HG03095 (cell line): ENCODE results near the gene RAD51D.
A peak's percentile ranks its signal among the peaks of the same experiment; 100 is the strongest.
"Not testable (repeated sequence)": the region's sequence is repeated elsewhere in the genome, so short reads cannot be mapped to it uniquely, and the experiment has no call there.

Source experiments
- ATAC-seq: cut with Tn5 transposase; IDR thresholded peaks from one replicate; pipeline ENCODE4 v1.9.1; 2021; ENCODE audit warnings: moderate library complexity; ENCODE audit not compliant: unreplicated experiment

RAD51D gene

DNA sequence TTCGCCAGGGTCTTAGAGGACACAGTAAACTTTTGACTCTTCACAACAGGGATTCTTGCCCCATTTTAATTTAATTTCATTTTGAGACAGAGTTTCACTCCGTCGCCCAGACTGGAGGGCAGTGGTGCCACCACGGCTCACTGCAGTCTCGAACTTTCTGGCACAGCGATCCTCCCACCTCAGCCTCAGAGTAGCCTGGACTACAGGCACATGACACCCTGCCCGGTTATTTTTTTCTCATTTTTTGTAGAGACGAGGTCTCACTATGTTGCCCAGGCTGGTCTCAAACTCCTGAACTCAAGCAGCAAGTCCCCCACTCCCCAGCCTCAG is 22.8 kb upstream of the RAD51D start:
- no peak for ATAC-seq

DNA sequence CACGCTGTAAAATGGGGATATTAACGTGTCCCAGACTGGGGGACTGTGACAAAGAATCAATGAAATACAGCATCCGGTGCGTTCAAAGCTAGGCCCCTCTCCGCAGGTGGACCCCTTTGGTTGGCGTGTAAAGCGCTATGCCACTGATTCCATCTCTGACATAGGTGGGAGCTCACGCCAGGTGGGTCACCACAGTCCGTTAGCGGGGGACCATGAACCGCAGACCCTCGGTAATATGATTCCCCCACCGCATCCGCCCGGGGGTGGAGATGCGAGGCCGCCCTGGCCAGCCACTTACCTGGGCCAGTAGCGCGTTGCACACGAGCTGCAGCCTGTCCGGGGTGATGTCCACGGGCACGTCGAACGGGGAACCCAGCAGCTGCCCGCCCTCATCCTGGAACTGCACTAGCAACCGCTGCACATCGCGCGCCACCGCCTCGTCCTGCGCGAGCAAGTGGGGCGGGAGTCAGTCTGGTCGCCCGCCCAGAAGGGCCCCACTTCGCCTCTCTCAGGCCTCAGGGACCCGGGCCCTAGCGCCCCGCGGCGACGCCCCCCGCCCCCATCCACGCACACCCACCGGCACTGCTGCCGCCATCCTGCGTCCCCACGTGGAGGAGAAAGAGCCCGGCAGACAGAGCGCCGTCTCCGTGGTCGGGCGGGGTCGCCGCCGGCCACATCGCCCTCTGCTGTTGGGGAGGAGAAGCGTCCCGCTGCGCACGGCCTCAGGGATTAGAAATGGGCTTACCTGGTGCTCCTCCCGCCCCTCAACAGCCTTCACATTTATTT is 22.2 kb upstream of the RAD51D start, which contains the start of gene NLE1:
NLE1 (minus strand) TSS at position 623 of the 786 bp plus-strand sequence; CDS start at position 595, 28 bp downstream.
- peak; percentile 86 for ATAC-seq

DNA sequence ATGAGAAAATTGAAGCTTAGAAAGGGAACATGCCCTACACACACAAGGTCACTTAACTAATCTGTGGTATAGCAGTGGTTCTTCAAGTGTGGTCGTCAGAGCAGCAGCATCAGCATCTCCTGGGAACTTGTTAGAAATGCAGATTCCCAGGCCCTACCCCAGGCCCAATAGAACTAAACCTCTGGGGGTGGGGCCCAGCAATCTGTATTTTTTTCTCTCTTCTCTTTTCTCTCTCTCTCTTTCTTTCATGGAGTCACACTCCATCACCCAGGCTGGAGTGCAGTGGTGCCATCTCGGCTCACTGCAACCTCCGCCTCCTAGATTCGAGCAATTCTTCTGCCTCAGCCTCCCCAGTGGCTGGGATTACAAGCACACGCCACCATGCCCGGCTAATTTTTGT is 18.6 kb upstream of the RAD51D start:
- ATAC-seq = no peak

DNA sequence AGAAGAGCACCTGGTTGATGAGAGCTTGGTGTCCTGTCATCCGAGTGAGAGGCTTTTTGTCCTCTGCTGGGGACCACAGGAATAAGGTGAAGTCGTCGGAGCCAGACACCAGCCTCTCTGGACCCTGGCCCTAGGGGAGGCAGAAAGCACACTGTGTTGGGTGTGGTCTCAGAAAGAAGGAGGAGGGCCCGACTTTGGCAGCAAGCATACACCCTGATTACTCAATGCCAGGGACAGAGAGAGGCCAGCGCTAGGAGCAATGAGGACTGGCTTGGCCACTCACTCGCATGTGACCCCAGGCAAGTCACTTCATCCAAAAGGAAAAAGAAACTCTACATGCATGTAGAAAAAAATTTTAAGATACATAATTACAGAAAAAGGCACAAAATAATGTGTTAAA is 15.7 kb upstream of the RAD51D start:
- no peak for ATAC-seq

DNA sequence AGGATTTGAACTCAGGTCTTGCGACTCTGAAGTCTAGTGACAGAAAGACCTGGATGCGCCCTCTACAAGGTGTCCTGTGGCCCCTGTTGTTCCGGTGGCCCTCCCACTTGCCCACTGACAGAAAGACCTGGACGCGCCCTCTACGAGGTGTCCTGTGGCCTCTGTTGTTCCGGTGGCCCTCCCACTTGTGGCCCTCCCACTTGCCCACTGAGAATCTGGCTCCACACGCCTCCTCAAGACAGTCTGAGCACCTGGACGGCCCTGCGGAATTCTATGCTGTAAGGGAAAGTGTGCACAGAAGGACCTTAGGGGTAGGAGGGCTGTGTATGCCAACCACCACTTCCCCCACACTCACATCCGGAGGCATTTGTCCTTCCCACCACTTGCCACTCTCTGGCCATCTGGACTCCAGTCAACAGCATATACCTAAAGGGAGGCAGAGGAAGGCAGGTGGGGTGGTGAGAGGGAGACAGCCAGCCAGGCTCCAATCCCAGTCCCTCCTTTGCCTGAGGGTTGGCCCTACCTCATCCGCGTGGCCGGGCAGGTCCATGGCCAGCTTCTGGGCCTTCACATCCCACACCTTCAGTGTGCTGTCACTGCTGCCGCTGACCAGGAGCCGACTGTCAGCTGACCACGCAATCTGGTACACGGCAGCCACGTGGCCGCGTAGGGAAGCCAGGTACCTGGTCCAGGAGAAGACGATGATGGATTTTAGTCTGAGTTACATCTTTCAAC is 13.3 kb upstream of the RAD51D start:
- ATAC-seq = no peak

DNA sequence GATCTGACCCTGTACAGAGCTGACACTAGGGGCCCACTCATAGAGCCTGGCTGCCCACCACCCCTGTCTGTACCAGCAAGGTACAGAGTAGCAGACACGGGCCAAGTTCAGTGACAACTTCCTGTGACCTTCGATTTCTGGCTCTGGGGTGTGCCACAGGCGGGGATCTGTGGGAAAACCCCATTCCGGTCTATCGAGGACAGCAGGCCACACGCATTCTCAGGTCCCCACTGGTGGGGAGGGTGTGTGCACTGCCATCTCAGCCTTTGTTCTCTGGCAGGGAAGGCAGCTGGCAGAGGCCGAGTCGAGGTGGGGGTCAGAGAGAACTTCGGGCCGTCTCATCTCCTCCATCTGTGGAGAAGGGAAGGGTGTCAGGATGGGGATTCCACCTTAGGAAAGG is 12.4 kb upstream of the RAD51D start:
- ATAC-seq = no peak

DNA sequence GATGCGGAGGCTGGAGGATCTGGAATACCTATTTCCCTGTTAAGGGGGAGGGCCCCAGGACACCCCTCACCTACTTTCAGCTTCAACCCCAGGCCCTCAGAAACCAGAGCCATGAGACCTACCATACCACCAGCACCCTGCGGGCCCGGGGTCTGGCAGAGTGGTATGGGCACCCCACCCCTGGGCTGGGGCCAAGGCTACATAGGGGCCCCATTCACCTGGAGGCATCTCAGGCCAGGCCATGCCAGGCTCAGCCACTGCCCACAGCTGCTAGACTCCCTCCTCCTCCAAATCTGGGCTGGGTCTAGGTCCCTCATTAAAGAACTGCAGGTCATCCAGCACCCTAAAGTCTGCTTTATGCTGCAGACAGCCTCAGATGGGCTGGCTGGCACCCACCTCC is 10.7 kb upstream of the RAD51D start:
- ATAC-seq = no peak

DNA sequence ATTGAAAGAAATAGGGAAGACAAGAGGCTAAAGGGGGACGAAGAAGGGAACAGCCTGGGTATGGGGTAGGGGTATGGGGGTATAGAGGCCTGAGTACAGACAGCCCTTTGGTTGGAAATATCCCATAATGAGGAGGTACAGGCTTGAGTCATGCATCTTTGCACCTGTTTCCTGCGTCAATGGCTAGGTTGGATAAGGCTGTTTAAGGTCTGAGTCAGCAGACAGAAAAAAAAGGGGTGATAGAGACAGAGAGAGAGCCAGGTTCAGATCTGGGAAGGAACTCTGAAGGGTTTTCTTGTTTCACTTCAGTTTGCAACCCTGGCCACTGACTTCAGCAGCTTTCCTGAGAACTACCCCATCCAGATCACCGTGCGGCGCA is 10.3 kb upstream of the RAD51D start:
- ATAC-seq = no peak

DNA sequence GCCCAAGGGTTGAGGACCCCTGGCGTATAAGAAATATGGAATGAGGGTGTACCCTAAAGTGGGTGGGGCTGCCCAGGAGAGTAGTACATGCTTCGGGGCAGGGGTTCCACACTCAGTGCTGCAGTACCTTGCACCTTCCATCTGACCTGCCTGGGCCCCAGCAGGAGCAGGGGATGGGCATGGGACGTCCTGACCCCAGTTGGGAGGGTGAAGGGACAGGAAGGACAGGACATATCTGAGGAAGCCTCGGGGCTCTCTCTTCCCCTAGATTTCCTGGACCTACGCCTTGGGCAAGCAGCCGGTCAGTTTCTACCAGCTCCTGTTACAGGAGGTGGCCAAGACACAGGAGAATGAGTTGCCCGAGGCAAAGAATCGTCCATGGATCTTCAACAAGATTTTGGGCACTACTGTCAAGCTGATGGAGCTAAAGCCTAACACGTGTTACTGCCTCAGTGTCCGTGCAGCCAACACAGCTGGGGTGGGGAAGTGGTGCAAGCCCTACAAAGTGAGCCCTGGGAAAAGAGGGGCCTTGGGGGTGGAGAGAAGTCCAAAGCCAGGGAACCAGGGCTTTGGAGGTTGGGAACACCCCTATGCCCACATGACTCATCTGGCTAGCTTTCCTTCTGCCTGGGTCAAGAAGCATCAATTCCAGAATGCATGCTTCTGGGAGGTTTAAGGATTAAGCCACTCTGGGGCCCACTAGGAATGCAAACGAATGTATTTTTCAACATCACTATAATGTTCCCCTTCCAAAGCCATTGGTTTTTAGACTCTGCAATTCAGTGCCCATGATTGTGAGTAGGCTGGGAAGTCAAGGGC is 9.7 kb upstream of the RAD51D start:
- no peak for ATAC-seq

DNA sequence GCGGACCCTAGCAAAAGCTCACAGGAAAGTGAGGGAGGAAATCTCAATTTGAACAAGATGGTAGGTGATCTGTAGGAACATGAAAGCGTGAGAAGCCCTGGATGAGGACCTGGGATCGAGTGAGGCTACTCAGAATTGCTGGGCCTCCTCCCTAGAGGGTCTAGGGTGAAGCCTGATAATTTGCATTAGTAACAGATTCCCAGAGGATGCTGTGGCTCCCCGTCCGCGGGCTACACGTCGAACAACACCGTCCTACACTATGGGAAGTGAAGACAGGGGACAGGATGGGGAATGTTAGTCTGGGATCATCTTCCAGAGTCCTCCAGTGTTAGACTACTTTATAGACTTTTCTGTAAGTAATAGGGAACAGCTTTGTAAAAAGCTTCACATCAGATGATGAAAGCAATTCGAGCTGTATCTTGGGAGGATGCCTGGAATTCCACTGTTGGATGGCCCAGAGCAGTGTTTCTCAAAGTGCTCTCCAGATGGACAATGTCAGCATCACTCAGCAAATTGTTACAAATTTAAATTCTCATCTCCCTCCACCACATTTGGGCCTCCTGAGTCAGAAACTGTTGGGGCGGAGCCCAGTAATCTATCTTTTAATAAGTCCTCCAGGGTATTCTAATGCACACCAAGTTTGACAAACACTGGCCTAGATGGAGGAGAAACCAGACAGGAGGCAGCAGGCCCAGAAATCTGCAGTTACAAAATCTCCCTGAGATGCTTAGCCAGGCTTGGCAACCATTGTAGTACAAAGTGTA is 8.3 kb upstream of the RAD51D start:
- ATAC-seq = no peak

DNA sequence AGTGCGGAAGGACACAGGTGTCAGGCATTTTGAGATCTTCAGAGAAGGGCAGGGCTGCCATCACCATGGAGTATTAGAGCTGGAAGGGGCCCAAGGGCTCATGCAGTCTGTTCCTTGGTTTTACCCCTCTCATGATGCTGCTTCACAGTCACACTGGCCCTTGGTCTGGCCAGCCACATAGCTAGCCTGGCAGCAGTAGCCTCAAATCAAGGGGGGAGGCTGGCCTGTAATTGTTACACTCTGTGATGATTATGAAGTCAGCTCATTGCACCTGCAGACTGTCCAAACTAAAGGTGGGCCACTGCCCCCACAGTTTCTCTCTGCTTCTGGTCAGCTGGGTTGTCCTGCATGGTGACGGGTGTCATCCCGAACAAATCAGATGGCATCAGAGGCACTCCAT is 1.7 kb upstream of the RAD51D start, which contains the start of gene FNDC8:
FNDC8 (plus strand) TSS at position 301 of the 400 bp plus-strand sequence; CDS start at position 380, 79 bp downstream.
- ATAC-seq = no peak

DNA sequence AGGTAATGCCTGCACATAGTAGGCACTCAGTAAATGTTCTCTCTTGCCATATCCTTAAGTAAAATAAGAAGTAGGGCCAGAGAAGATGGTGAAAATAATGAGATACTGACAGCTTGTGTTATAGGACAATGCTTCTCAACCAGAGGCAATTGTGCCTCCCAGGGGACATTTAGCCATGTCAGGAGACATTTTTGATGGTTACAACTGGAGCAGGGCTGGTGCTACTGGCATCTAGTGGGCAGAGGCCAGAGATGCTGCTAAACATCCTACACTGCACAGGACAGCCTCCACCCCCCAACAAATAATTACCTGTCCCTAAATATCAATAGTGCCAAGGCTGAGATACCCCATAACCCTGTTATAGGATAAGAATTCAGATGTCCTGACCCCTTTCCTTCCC is 1.7 kb downstream of the RAD51D start:
- ATAC-seq = no peak

DNA sequence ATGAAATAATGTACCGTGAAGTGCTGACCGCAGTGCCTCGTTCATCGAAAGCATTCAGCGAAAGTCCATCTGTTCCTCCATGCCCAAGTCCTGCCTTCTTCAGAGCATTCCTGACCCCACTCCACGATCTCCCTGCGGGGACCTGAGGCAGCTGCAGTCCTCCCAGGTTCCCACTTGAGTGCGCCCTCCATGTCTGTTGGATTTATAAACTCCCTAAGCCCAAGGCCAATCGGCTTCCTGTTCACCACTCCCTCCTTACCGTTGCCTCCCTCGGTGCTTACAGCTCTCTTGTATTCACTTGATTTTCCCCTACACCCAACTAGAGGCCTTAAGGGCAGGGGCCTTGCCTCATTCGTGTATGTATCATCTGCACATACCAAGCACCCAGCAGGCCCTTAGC is 2.8 kb downstream of the RAD51D start:
- no peak for ATAC-seq

DNA sequence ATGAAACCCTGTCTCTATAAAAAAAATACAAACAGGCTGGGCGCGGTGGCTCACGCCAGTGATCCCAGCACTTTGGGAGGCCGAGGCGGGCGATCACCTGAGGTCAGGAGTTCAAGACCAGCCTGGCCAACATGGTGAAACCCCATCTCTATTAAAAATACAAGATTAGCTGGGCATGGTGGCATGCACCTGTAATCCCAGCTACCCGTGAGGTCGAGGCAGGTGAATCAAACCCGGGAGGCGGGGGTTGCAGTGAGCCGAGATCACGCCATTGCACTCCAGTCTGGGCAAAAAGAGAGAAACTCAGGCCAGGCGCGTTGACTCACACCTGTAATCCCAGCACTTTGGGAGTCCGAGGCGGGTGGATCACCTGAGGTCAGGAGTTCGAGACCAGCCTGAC is 8.9 kb downstream of the RAD51D start:
- not testable (repeated sequence) for ATAC-seq

DNA sequence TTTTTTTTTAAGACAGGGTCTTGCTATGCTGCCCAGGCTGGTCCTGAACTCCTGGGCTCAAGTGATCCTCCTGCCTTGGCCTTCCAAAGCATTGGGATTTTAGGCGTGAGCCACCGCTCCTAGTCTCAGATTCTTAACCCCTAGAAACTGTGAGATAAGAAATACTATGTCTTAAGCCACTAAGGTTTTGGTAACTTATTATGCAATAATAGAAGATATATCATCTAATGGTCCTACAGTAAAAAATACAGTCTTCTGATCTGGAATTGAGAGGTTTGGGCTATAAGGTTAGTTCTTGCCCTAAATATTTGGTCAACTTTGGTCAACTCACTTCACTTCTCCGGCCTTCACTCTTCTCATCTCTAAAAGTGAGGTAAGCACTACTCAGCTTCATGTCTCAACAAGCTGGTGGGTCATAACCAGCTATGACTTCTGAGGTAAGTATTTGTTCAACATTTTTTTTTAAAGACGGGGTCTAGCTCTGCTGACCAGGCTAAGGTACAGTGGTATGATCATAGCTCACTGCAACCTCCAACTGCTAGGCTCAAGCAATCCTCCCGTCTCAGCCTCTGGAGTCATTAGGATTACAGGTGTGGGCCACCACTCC is 14.7 kb downstream of the RAD51D start:
- no peak for ATAC-seq

DNA sequence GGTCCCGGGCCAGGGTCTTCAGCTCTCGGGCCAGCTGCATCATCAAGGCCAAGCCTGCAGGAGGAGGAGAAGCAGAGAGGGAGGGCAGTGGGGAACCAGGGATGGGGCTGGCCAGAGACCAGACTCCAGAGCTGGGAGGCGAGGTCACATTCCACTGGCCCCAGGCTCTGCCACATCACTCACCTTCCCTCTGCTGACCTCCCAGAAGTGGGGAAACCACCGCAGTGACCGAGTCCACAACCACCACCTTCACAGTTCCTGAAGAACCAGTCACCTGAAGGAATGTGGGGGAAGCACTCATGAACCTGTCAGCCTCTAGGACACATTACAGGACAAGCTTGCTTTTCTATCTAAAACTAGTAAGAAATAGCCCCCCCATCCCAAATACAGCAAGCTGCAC is 16.4 kb downstream of the RAD51D start:
- ATAC-seq = no peak

DNA sequence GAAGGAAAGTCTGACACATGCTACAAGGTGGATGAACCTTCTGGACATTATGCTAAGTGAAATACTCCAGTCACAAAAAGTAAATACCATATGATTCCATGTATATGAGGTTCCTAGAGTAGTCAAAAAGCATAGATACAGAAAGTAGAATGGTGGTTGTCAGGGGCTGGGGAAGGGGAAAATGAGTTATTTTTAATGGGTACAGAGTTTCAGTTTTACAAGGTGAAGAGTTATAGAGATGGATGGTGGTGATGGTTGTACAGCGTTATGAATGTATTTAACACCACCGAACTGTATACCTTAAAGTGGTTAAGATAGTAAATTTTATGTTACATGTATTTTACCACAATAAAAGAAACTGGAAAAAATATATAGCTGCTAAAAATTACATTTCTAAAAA is 17.9 kb downstream of the RAD51D start:
- ATAC-seq = no peak

DNA sequence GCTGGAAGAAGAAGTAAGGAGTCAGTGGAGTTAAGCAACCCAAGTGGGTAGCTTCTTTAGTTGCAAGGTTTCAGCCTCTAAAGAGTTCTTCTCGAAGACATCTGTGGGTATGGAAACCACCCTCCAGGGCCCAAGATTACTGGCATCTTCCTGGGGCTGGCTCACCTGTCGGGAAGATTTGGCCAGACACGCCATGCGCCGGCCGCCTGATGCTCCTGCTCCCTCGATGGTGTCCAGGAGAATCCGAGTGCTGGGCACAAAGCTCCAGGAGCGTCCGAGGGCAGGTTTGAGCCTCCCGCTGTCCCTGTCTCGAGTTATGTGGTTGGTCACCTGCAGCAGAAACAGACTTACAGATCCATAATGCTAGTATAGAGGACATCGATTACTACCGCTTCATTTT is 18.6 kb downstream of the RAD51D start:
- no peak for ATAC-seq

DNA sequence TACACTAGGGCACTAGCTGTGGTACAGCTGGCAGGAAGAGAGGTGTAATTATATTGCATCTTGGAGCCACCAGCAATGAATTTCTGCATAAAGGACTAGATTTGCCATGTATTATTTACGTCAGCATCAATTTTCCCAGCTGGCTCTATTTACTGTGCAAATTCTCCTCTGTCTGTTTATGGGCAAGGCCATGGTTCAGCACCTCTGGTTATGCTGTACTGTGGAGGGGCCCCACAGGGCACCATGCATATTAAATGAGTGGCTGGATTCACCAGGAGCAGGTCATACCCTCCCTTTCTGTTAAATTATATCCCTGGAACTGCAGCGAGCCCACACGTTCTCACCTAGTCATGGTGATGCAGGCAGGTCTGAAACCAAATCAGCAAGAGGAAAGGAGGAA is 19.8 kb downstream of the RAD51D start:
- ATAC-seq = no peak

DNA sequence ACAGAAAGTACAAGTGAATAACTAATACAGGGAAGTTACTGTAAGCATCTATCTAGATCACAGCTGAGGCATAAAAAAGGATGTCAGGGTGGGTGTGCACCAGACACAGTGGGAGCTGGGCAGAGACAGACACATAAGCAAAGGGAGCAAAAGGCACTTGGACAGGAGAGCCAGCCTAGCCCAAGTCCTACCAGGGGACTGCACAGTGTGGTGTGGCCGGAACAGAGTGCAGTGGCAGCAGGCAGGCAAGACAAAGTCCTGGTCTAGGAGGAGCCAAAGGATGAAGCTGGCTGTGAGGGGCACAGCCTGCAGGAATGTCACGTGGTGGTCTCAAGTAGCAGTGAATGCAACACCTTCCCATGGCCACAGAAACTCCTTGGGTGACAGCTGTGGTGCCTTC is 21.9 kb downstream of the RAD51D start:
- ATAC-seq = no peak
